Naive B cell (primary cell): ENCODE results near the gene BMP10. TPM values are rescaled to one million over a fixed set of nuclear protein-coding genes. Genes with fewer than 3 reads are reported as not detected.

Source experiments
- ATAC-seq, 2 donors: fragments of 150-1000 bp; cut with Tn5 transposase; 2 replicates each; pipeline ENCODE4 v1.10.0; 2021; ENCODE audit warnings: low read depth in 2 of 2, mild to moderate bottlenecking in 2 of 2, moderate library complexity in 2 of 2
- DNase-seq: peaks from one replicate; pipeline ENCODE4 v3.0.0; 2022
- H3K27ac Mint-ChIP-seq, 6 donors: one replicate each; pipeline ENCODE4 v1.8.0; 2020 to 2022; ENCODE audit warnings: mild to moderate bottlenecking in 6 of 6, mixed read lengths in 6 of 6, moderate library complexity in 5 of 6, inconsistent platforms in 2 of 6
- H3K27me3 Mint-ChIP-seq, 3 donors: one replicate each; pipeline ENCODE4 v1.8.0; 2021 to 2022; ENCODE audit warnings: mixed read lengths in 3 of 3, mild to moderate bottlenecking in 1 of 3
- H3K36me3 Mint-ChIP-seq, 2 donors: one replicate each; pipeline ENCODE4 v1.8.0; 2020 to 2022; ENCODE audit warnings: mixed read lengths in 2 of 2, inconsistent platforms in 1 of 2, mild to moderate bottlenecking in 1 of 2
- H3K4me1 Mint-ChIP-seq, 3 donors: one replicate each; pipeline ENCODE4 v1.8.0; 2020 to 2022; ENCODE audit warnings: mixed read lengths in 3 of 3, inconsistent platforms in 1 of 3, mild to moderate bottlenecking in 1 of 3, moderate library complexity in 1 of 3
- H3K4me3 Mint-ChIP-seq, 8 donors: one replicate each; pipeline ENCODE4 v1.8.0; 2020 to 2022; ENCODE audit warnings: mild to moderate bottlenecking in 8 of 8, mixed read lengths in 8 of 8, moderate library complexity in 8 of 8, inconsistent platforms in 2 of 8
- H3K9me3 Mint-ChIP-seq, 7 donors: one replicate each; pipeline ENCODE4 v1.8.0; 2020 to 2022; ENCODE audit warnings: mixed read lengths in 7 of 7, mild to moderate bottlenecking in 5 of 7, inconsistent platforms in 2 of 7, moderate library complexity in 1 of 7
- polyA plus RNA-seq, 6 donors: library from polyadenylated mRNA; unstranded; fragments of 300-500 nt; fragmentation: Illumina TruSeq; gene quantifications; one replicate each; pipeline ENCODE4 v1.2.3, GENCODE V29; 2021; ENCODE audit warnings: low read depth in 6 of 6

Gene BMP10
- not detected for polyA plus RNA-seq

- no peaks in the 10 kb centered on the region for H3K27me3 Mint-ChIP-seq
- H3K4me3 Mint-ChIP-seq: peak within 1 kb of the TSS in 1 of 8 donors; percentile 2
- no peaks in the 10 kb centered on the region for H3K36me3 Mint-ChIP-seq
- ATAC-seq (no peak), DNase-seq (no peak)
- H3K9me3 Mint-ChIP-seq: peaks cover 0 to 2% (median 0%) of the 10 kb centered on the region in 7 donors
- H3K27ac Mint-ChIP-seq: no peak within 1 kb of the TSS
- no peaks in the 10 kb centered on the region for H3K4me1 Mint-ChIP-seq
These were observed at the start of gene BMP10 for GRCh38 chr2:68871159-68871764. TSS of gene BMP10 (minus strand) at chr2:68871397. CDS start at chr2:68871358, 39 bp downstream.

- Mint-ChIP-seq H3K4me1 (peaks cover 0 to 6% (median 0%) of the 10 kb centered on the region in 3 donors), H3K36me3 (no peaks in the 10 kb centered on the region), H3K9me3 (no peaks in the 10 kb centered on the region), H3K27ac (no peak overlapping the region), H3K27me3 (no peaks in the 10 kb centered on the region), H3K4me3 (no peak overlapping the region)
- no peak for ATAC-seq
- no peak for DNase-seq
These were observed 49.4 kb upstream of the BMP10 start for GRCh38 chr2:68920481-68921170.

- DNase-seq (no peak), ATAC-seq (no peak)
- H3K27ac Mint-ChIP-seq: no peak overlapping the region
- no peaks in the 10 kb centered on the region for H3K36me3 Mint-ChIP-seq
- no peaks in the 10 kb centered on the region for H3K27me3 Mint-ChIP-seq
- H3K4me1 Mint-ChIP-seq: no peaks in the 10 kb centered on the region
- H3K4me3 Mint-ChIP-seq: no peak overlapping the region
- no peaks in the 10 kb centered on the region for H3K9me3 Mint-ChIP-seq
These were observed 47.3 kb upstream of the BMP10 start for GRCh38 chr2:68918497-68918896.

- Mint-ChIP-seq H3K4me3 (no peak overlapping the region), H3K27me3 (no peaks in the 10 kb centered on the region), H3K27ac (no peak overlapping the region), H3K4me1 (no peaks in the 10 kb centered on the region), H3K9me3 (no peaks in the 10 kb centered on the region), H3K36me3 (no peaks in the 10 kb centered on the region)
- DNase-seq: no peak
- no peak for ATAC-seq
These were observed 46.0 kb upstream of the BMP10 start for GRCh38 chr2:68917034-68917718.

GRCh38 chr2:68916226-68916625 is 45.0 kb upstream of the BMP10 start:
- ATAC-seq (no peak), DNase-seq (no peak)

GRCh38 chr2:68915393-68915792 is 44.2 kb upstream of the BMP10 start:
- DNase-seq: no peak
- H3K4me3 Mint-ChIP-seq: no peak overlapping the region
- no peak overlapping the region for H3K27ac Mint-ChIP-seq
- H3K4me1 Mint-ChIP-seq: no peaks in the 10 kb centered on the region
- H3K9me3 Mint-ChIP-seq: no peaks in the 10 kb centered on the region
- no peak for ATAC-seq
- no peaks in the 10 kb centered on the region for H3K36me3 Mint-ChIP-seq
- H3K27me3 Mint-ChIP-seq: no peaks in the 10 kb centered on the region

More at GRCh38 chr2:68916226-68916625, 45.0 kb upstream of the BMP10 start:
- Mint-ChIP-seq H3K9me3 (no peaks in the 10 kb centered on the region), H3K27ac (no peak overlapping the region), H3K4me1 (no peaks in the 10 kb centered on the region), H3K4me3 (no peak overlapping the region), H3K36me3 (no peaks in the 10 kb centered on the region), H3K27me3 (no peaks in the 10 kb centered on the region)

GRCh38 chr2:68913359-68913758 is 42.2 kb upstream of the BMP10 start:
- H3K9me3 Mint-ChIP-seq: no peaks in the 10 kb centered on the region
- no peak for DNase-seq
- H3K4me1 Mint-ChIP-seq: peaks cover 10 to 15% (median 12%) of the 10 kb centered on the region in 3 donors
- H3K27ac Mint-ChIP-seq: no peak overlapping the region
- no peak overlapping the region for H3K4me3 Mint-ChIP-seq
- H3K36me3 Mint-ChIP-seq: no peaks in the 10 kb centered on the region
- H3K27me3 Mint-ChIP-seq: no peaks in the 10 kb centered on the region
- no peak for ATAC-seq

GRCh38 chr2:68912732-68913131 is 41.5 kb upstream of the BMP10 start:
- H3K27ac Mint-ChIP-seq: no peak overlapping the region
- no peak overlapping the region for H3K4me3 Mint-ChIP-seq
- ATAC-seq (no peak), DNase-seq (no peak)
- no peaks in the 10 kb centered on the region for H3K36me3 Mint-ChIP-seq
- H3K9me3 Mint-ChIP-seq: no peaks in the 10 kb centered on the region
- no peaks in the 10 kb centered on the region for H3K27me3 Mint-ChIP-seq
- H3K4me1 Mint-ChIP-seq: peaks cover 16 to 21% (median 17%) of the 10 kb centered on the region in 3 donors

- Mint-ChIP-seq H3K4me1 (peaks cover 21 to 26% (median 21%) of the 10 kb centered on the region in 3 donors), H3K27ac (no peak overlapping the region), H3K27me3 (no peaks in the 10 kb centered on the region), H3K36me3 (no peaks in the 10 kb centered on the region), H3K4me3 (no peak overlapping the region), H3K9me3 (no peaks in the 10 kb centered on the region)
- ATAC-seq (no peak), DNase-seq (no peak)
These were observed 40.9 kb upstream of the BMP10 start for GRCh38 chr2:68912111-68912510.

- H3K27me3 Mint-ChIP-seq: no peaks in the 10 kb centered on the region
- H3K9me3 Mint-ChIP-seq: no peaks in the 10 kb centered on the region
- H3K27ac Mint-ChIP-seq: no peak overlapping the region
- no peak for DNase-seq
- H3K4me3 Mint-ChIP-seq: no peak overlapping the region
- peaks cover 21 to 28% (median 22%) of the 10 kb centered on the region in 3 donors for H3K4me1 Mint-ChIP-seq
- no peaks in the 10 kb centered on the region for H3K36me3 Mint-ChIP-seq
- no peak for ATAC-seq
These were observed 40.5 kb upstream of the BMP10 start for GRCh38 chr2:68911709-68912108.

- H3K9me3 Mint-ChIP-seq: no peaks in the 10 kb centered on the region
- H3K27me3 Mint-ChIP-seq: no peaks in the 10 kb centered on the region
- H3K4me3 Mint-ChIP-seq: no peak overlapping the region
- H3K36me3 Mint-ChIP-seq: no peaks in the 10 kb centered on the region
- DNase-seq: no peak
- no peak overlapping the region for H3K27ac Mint-ChIP-seq
- no peak for ATAC-seq
- peaks cover 21 to 32% (median 27%) of the 10 kb centered on the region in 3 donors for H3K4me1 Mint-ChIP-seq
These were observed 40.0 kb upstream of the BMP10 start for GRCh38 chr2:68911246-68911645.

GRCh38 chr2:68909793-68910674 is 38.8 kb upstream of the BMP10 start:
- Mint-ChIP-seq H3K36me3 (no peaks in the 10 kb centered on the region), H3K4me1 (peaks cover 21 to 39% (median 28%) of the 10 kb centered on the region in 3 donors), H3K4me3 (no peak overlapping the region), H3K27ac (peak overlapping the region in 1 of 6 donors; percentile 20), H3K27me3 (no peaks in the 10 kb centered on the region), H3K9me3 (no peaks in the 10 kb centered on the region)
- peak; percentile 22 to 41 for ATAC-seq
- peak; percentile 67 for DNase-seq

GRCh38 chr2:68908392-68908970 is 37.3 kb upstream of the BMP10 start:
- H3K9me3 Mint-ChIP-seq: no peaks in the 10 kb centered on the region
- H3K36me3 Mint-ChIP-seq: no peaks in the 10 kb centered on the region
- H3K27me3 Mint-ChIP-seq: no peaks in the 10 kb centered on the region
- DNase-seq: peak; percentile 78
- ATAC-seq: peak; percentile 96 to 98
- peaks cover 21 to 45% (median 28%) of the 10 kb centered on the region in 3 donors for H3K4me1 Mint-ChIP-seq
- peak overlapping the region; percentile 29 to 87 (median 68) for H3K27ac Mint-ChIP-seq
- peak overlapping the region in 2 of 8 donors; percentile 21 to 23 for H3K4me3 Mint-ChIP-seq
